H9 (cell line): ENCODE data around the gene NR3C2. TPM values are rescaled to one million over a fixed set of nuclear protein-coding genes. Genes with fewer than 3 reads are reported as not detected.

ENCODE experiments used
- DNase-seq: peaks from one replicate; pipeline ENCODE4 v3.0.0-alpha.2; 2017
- H2AFZ ChIP-seq: one replicate; pipeline ENCODE4 v1.6.1; 2013; ENCODE audit warnings: mild to moderate bottlenecking, low read length, control low read depth, moderate library complexity
- H2AK5ac ChIP-seq: 2 replicates; pipeline ENCODE4 v1.6.1; 2013; ENCODE audit warnings: low read length, control low read depth, mixed read lengths; ENCODE audit not compliant: insufficient read length
- H2BK120ac ChIP-seq: one replicate; pipeline ENCODE4 v1.6.1; 2013; ENCODE audit warnings: low read depth, mild to moderate bottlenecking, low read length, control low read depth, inconsistent platforms; ENCODE audit not compliant: poor library complexity, severe bottlenecking
- H2BK12ac ChIP-seq: 2 replicates; pipeline ENCODE4 v1.6.1; 2013; ENCODE audit warnings: low read length, control low read depth, mixed read lengths, low read depth; ENCODE audit not compliant: insufficient read length
- H2BK15ac ChIP-seq: 2 replicates; pipeline ENCODE4 v1.6.1; 2013; ENCODE audit warnings: low read depth, low read length, control low read depth
- H2BK20ac ChIP-seq: one replicate; pipeline ENCODE4 v1.6.1; 2013; ENCODE audit warnings: low read depth, mild to moderate bottlenecking, low read length, control low read depth, inconsistent platforms; ENCODE audit not compliant: poor library complexity, severe bottlenecking
- H2BK5ac ChIP-seq: 2 replicates; pipeline ENCODE4 v1.6.1; 2013; ENCODE audit warnings: low read length, control low read depth, mixed read lengths; ENCODE audit not compliant: insufficient read length
- H3K14ac ChIP-seq: 2 replicates; pipeline ENCODE4 v1.6.1; 2013; ENCODE audit warnings: low read length, control low read depth; ENCODE audit not compliant: insufficient read depth
- H3K18ac ChIP-seq: 2 replicates; pipeline ENCODE4 v1.6.1; 2013; ENCODE audit warnings: low read depth, mild to moderate bottlenecking, mixed read lengths, low read length, control low read depth; ENCODE audit not compliant: insufficient read length
- H3K23ac ChIP-seq: 2 replicates; pipeline ENCODE4 v1.6.1; 2013; ENCODE audit warnings: low read length, control low read depth, mixed read lengths, low read depth; ENCODE audit not compliant: insufficient read length
- H3K23me2 ChIP-seq: 2 replicates; pipeline ENCODE4 v1.6.1; 2013; ENCODE audit warnings: low read depth, mild to moderate bottlenecking, mixed read lengths, low read length, control low read depth; ENCODE audit not compliant: insufficient read length, poor library complexity, severe bottlenecking
- H3K27ac ChIP-seq: 2 replicates; pipeline ENCODE4 v1.5.1; 2013; ENCODE audit warnings: low read length, control low read depth, mixed read lengths, low read depth; ENCODE audit not compliant: insufficient read length
- H3K27me3 ChIP-seq: 2 replicates; pipeline ENCODE4 v1.6.1; 2013; ENCODE audit warnings: low read length, control low read depth, inconsistent platforms; ENCODE audit not compliant: insufficient read depth
- H3K4ac ChIP-seq: 2 replicates; pipeline ENCODE4 v1.6.1; 2013; ENCODE audit warnings: low read depth, mild to moderate bottlenecking, control low read depth, inconsistent platforms, low read length, moderate library complexity
- H3K4me1 ChIP-seq: 2 replicates; pipeline ENCODE4 v1.6.1; 2013; ENCODE audit warnings: low read length, control low read depth, inconsistent platforms; ENCODE audit not compliant: insufficient read depth
- H3K4me2 ChIP-seq: 2 replicates; pipeline ENCODE4 v1.6.1; 2013; ENCODE audit warnings: low read length, control low read depth, mixed read lengths; ENCODE audit not compliant: insufficient read length, insufficient read depth
- H3K56ac ChIP-seq: 2 replicates; pipeline ENCODE4 v1.6.1; 2013; ENCODE audit warnings: low read depth, mild to moderate bottlenecking, mixed read lengths, low read length, control low read depth; ENCODE audit not compliant: insufficient read length
- H3K79me1 ChIP-seq: 2 replicates; pipeline ENCODE4 v1.6.1; 2013; ENCODE audit warnings: low read depth, mild to moderate bottlenecking, moderate library complexity, low read length, control low read depth, inconsistent platforms; ENCODE audit not compliant: insufficient read depth, poor library complexity, severe bottlenecking
- H3K79me2 ChIP-seq: 2 replicates; pipeline ENCODE4 v1.6.1; 2013; ENCODE audit warnings: low read length, control low read depth, inconsistent platforms; ENCODE audit not compliant: insufficient read depth
- H3K9ac ChIP-seq: 2 replicates; pipeline ENCODE4 v1.6.1; 2013; ENCODE audit warnings: low read length, control low read depth, mixed read lengths; ENCODE audit not compliant: insufficient read length; ENCODE audit errors: extremely low read depth
- H3K9me3 ChIP-seq: one replicate; pipeline ENCODE4 v1.6.1; 2013; ENCODE audit warnings: low read depth, low read length, inconsistent platforms; ENCODE audit not compliant: control insufficient read depth
- H3T11ph ChIP-seq: one replicate; pipeline ENCODE4 v1.6.1; 2013; ENCODE audit warnings: mild to moderate bottlenecking, low read length, control low read depth, inconsistent platforms
- H4K20me1 ChIP-seq: one replicate; pipeline ENCODE4 v1.6.1; 2013; ENCODE audit not compliant: control insufficient read depth, insufficient read length, insufficient read depth
- H4K5ac ChIP-seq: 2 replicates; pipeline ENCODE4 v1.6.1; 2013; ENCODE audit warnings: low read depth, mild to moderate bottlenecking, mixed read lengths, low read length, control low read depth; ENCODE audit not compliant: insufficient read length
- H4K8ac ChIP-seq: replicated peaks from 2 replicates; pipeline ENCODE4 v1.6.1; 2013; ENCODE audit warnings: low read length, control low read depth, mixed read lengths, low read depth; ENCODE audit not compliant: insufficient read length
- H4K91ac ChIP-seq: 2 replicates; pipeline ENCODE4 v1.6.1; 2013; ENCODE audit warnings: low read depth, mild to moderate bottlenecking, moderate library complexity, mixed read lengths, low read length, control low read depth; ENCODE audit not compliant: insufficient read length
- H3K27ac Mint-ChIP-seq, 3 experiments: 2 replicates in 2 of 3; 3 replicates in 1 of 3; pipeline ENCODE4 v1.8.0; 2020 to 2021; ENCODE audit warnings: mixed read lengths in 3 of 3, mild to moderate bottlenecking in 1 of 3, moderate library complexity in 1 of 3
- H3K27me3 Mint-ChIP-seq: 2 replicates; pipeline ENCODE4 v1.8.0; 2021; ENCODE audit warnings: low read depth, mild to moderate bottlenecking, moderate library complexity, mixed read lengths
- H3K36me3 Mint-ChIP-seq, 3 experiments: 2 replicates in 2 of 3; 3 replicates in 1 of 3; pipeline ENCODE4 v1.8.0; 2020 to 2021; ENCODE audit warnings: low read depth in 3 of 3, mixed read lengths in 3 of 3; ENCODE audit not compliant: insufficient read depth in 1 of 3
- H3K4me1 Mint-ChIP-seq, 2 experiments: 2 replicates each; pipeline ENCODE4 v1.8.0; 2020; ENCODE audit warnings: mixed read lengths in 2 of 2
- H3K4me3 Mint-ChIP-seq, 2 experiments: 2 replicates in 1 of 2; 3 replicates in 1 of 2; pipeline ENCODE4 v1.8.0; 2020 to 2021; ENCODE audit warnings: mild to moderate bottlenecking in 2 of 2, mixed read lengths in 2 of 2, moderate library complexity in 1 of 2
- H3K9me3 Mint-ChIP-seq, 2 experiments: 2 replicates in 1 of 2; 3 replicates in 1 of 2; pipeline ENCODE4 v1.8.0; 2020; ENCODE audit warnings: mild to moderate bottlenecking in 2 of 2, mixed read lengths in 2 of 2, moderate library complexity in 1 of 2
- CTCF ChIP-seq: fragments of 200-600 bp; sonication (generic); conservative IDR thresholded peaks from 3 replicates; pipeline ENCODE4 v1.8.0; 2021; ENCODE audit warnings: antibody characterized with exemption, mild to moderate bottlenecking
- WGBS: extraction: QIAGEN DNeasy Blood & Tissue Kit; methylation state at CpG from one replicate; pipeline ENCODE4 v1.1.7; 2013; ENCODE audit warnings: missing lambda C conversion rate, low lambda C conversion rate, mixed read lengths; ENCODE audit not compliant: insufficient read length; ENCODE audit errors: extremely low coverage; 5-methylcytosine and 5-hydroxymethylcytosine counted together
- total RNA-seq: library from RNA; stranded (reverse); gene quantifications from 2 replicates; pipeline ENCODE4 v1.2.1, GENCODE V29; 2021

Gene NR3C2
- total RNA-seq, 1 experiment from 2014 or later = 1.4 TPM

- Histone ChIP-seq H3K27ac (no peak overlapping the region), H3K9me3 (no peaks in the 10 kb centered on the region), H2AFZ (no peak overlapping the region), H3K4me2 (no peak overlapping the region), H3K56ac (no peak overlapping the region), H3K9ac (no peak overlapping the region), H2BK120ac (no peak overlapping the region), H2AK5ac (no peak overlapping the region), H3K18ac (no peak overlapping the region), H4K20me1 (no peaks in the 10 kb centered on the region), H4K5ac (no peak overlapping the region), H3K79me2 (no peaks in the 10 kb centered on the region), H3K4me1 (no peaks in the 10 kb centered on the region), H2BK20ac (no peak overlapping the region), H4K8ac (no peak overlapping the region), H2BK12ac (no peak overlapping the region), H3K27me3 (no peaks in the 10 kb centered on the region), H3K23ac (no peak overlapping the region), H2BK5ac (no peak overlapping the region), H3K23me2 (no peaks in the 10 kb centered on the region), H3K14ac (no peak overlapping the region), H3K79me1 (no peaks in the 10 kb centered on the region), H3K4ac (no peak overlapping the region), H3T11ph (no peak overlapping the region), H4K91ac (no peak overlapping the region), H2BK15ac (no peak overlapping the region)
- no CpG with 5 or more reads among the region's 13 CpGs for WGBS
- peaks cover 6 to 8% of the 10 kb centered on the region in 2 experiments; a peak in 3 of 5 replicates for H3K9me3 Mint-ChIP-seq
- no peaks in the 10 kb centered on the region for H3K27me3 Mint-ChIP-seq
- no peak for TF ChIP-seq CTCF
- H3K4me3 Mint-ChIP-seq = no peak overlapping the region
- H3K36me3 Mint-ChIP-seq = peaks cover 0 to 12% (median 0%) of the 10 kb centered on the region in 3 experiments; a peak in 1 of 7 replicates
- no peak overlapping the region for H3K27ac Mint-ChIP-seq
- no peak for DNase-seq
- peaks cover 3% of the 10 kb centered on the region in 2 experiments; a peak in 1 of 4 replicates for H3K4me1 Mint-ChIP-seq
These were observed 100.0 kb downstream of the NR3C2 start for GRCh38 chr4:148341980-148342800.
